Fibroblast of the aortic adventitia (primary cell): ENCODE measurements around the gene SLC1A3. TPM values are rescaled to one million over a fixed set of nuclear protein-coding genes. Genes with fewer than 3 reads are reported as not detected.

Experiments
- DNase-seq: peaks from one replicate; pipeline ENCODE4 v3.0.0-alpha.2; 2010; ENCODE audit warnings: low read depth
- H3K4me3 ChIP-seq: 2 replicates; pipeline ENCODE4 v1.5.1; 2011; ENCODE audit warnings: low read depth, mild to moderate bottlenecking, control low read depth, low read length, moderate library complexity
- total RNA-seq: library from RNA; depleted of rRNA; stranded (reverse); fragments of >200 nt; gene quantifications from 2 replicates; pipeline ENCODE4 v1.2.3, GENCODE V29; 2012; ENCODE audit warnings: low replicate concordance
- TF ChIP-seq, protein P1 (sequence below): IDR thresholded peaks from 2 replicates; pipeline ENCODE4 v1.5.1; 2011; ENCODE audit warnings: mild to moderate bottlenecking, low read length, control low read depth, inconsistent platforms; ENCODE audit not compliant: insufficient read depth

Gene SLC1A3
- 3.7 and 4.1 TPM in 2 replicates for total RNA-seq

DNA sequence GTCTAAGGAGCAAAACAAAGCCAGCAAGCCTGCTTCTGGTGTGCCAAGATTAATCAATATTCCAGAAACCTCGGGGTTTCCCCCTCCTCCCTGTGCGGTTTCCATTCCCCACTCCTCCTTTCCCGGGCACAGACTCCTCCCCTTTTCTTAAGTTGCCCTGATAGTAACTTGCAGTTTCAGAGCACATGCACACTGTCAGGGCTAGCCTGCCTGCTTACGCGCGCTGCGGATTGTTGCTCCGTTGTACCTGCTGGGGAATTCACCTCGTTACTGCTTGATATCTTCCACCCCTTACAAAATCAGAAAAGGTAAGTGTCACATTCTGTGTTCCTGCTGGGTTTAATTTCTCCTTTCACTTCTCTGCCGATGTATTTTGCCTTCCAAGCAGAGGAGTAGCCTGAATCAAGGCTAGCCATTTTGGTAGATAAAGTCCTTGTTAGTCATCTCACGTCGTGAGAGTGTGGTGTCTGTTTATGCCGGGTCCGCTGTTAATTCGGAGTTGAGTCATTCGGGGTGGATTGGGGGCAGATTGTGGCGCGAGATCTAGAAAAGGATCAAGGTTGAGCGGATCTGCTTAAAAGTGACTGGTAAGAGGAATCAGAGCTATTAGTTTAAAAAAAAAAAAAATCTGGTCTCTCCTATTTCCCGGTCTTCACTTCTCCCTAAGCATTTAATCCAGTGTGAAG lies at the start of gene SLC1A3:
Gene SLC1A3 (plus strand): TSS at position 179 of the 686 bp plus-strand sequence. CDS start 1,818 bp downstream, outside the sequence.
- peak; percentile 58 for DNase-seq
- peak within 1 kb of the TSS; percentile 75 for H3K4me3 ChIP-seq
- TF ChIP-seq, protein P1, sequence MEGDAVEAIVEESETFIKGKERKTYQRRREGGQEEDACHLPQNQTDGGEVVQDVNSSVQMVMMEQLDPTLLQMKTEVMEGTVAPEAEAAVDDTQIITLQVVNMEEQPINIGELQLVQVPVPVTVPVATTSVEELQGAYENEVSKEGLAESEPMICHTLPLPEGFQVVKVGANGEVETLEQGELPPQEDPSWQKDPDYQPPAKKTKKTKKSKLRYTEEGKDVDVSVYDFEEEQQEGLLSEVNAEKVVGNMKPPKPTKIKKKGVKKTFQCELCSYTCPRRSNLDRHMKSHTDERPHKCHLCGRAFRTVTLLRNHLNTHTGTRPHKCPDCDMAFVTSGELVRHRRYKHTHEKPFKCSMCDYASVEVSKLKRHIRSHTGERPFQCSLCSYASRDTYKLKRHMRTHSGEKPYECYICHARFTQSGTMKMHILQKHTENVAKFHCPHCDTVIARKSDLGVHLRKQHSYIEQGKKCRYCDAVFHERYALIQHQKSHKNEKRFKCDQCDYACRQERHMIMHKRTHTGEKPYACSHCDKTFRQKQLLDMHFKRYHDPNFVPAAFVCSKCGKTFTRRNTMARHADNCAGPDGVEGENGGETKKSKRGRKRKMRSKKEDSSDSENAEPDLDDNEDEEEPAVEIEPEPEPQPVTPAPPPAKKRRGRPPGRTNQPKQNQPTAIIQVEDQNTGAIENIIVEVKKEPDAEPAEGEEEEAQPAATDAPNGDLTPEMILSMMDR: no peak

DNA sequence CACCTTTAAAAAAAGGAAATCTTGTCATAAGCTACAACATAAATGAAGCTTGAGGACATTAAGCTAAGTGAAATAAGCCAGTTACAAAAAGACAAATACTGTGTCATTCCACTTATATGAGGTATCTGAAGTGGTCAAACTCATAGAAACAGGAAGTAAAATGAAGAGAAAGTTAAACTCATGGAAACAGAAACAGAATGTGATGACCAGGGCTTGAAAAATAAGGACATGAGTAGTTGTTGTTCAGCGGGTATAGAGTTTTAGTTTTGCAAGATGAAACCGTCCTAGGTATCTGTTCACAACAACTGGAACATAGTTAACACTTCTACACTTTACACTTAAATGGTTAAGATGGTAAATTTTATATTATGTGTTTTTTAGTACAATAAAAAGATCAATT lies 47.8 kb upstream of the SLC1A3 start:
- no peak for DNase-seq
- TF ChIP-seq, protein P1: no peak
- H3K4me3 ChIP-seq: no peak overlapping the region

DNA sequence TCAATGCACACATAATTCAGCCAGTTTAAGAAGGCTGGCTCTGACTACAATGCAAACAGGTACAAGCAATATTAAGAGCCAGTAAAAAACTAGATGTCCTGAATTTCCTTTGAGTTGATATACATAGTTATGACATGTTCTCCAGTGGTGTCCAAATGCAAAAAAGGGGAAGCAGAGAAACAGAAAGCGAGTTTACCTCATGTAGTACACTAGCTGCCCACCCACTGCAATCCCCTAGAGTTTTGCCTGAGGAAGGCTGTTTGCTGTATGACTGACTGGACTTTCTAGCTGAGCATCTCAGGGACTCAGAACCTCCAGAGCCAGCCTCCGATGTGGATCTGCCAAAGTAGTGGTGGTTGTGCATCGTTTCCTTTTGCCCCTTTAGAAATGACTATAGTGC lies 44.8 kb upstream of the SLC1A3 start:
- H3K4me3 ChIP-seq: no peak overlapping the region
- DNase-seq: no peak
- TF ChIP-seq, protein P1: no peak

DNA sequence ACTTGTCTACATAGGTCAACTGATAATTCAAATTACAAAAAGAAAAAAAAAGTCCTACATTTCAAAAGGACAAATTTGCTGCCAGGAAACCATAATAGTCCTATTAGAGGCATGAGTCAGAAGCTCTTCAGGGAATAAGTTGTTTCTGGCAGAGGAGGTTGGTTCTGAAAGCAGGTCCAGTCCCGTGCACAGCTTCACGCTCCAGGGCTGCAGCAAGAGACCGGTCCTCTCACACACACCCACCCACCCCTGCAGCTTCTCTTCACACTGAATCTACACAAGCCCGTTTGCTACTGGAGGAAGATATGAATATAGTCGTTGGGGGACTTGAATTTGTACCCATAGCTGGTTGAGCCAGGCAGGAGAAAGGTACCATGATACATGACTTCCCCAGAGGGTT lies 36.9 kb upstream of the SLC1A3 start:
- TF ChIP-seq, protein P1: no peak
- H3K4me3 ChIP-seq: no peak overlapping the region
- DNase-seq: peak; percentile 70

DNA sequence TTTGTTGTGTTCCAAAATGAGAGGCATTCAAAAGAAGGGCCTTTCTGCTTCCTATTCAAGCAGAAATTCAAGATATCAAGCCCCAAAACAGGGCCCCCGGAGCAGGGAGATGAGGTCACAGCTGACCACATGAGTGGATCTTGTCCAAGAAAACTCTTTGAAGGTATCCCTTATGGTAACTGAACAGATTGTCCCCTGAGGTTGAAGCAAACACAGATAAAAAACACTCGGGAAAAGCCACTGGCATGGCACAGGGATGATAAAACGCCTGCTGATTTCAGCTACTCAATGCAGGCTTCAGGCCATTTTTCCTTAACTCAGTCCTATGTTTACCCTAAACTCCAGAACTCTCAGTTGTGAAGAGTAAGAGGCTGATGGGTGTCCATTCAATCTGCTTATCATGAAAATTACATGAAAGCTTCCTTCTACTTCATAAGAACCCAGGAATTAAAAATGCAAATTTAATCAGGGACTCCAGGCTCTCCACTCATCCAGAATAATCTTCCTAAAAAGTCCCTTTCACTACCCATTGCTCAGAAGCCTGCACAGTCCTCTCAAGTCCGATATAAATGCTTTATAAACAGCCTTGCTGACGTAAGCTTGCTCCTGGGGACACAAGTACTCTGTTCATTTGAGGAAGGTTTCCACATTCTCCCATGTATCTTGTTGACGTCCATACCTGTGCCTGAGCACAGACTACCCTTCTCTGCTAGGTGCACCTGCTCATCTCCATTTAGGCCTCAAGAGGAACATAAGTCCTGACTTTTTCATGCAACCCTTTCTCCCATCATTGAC lies 35.9 kb upstream of the SLC1A3 start:
- TF ChIP-seq, protein P1: no peak
- DNase-seq: peak; percentile 74
- H3K4me3 ChIP-seq: no peak overlapping the region

DNA sequence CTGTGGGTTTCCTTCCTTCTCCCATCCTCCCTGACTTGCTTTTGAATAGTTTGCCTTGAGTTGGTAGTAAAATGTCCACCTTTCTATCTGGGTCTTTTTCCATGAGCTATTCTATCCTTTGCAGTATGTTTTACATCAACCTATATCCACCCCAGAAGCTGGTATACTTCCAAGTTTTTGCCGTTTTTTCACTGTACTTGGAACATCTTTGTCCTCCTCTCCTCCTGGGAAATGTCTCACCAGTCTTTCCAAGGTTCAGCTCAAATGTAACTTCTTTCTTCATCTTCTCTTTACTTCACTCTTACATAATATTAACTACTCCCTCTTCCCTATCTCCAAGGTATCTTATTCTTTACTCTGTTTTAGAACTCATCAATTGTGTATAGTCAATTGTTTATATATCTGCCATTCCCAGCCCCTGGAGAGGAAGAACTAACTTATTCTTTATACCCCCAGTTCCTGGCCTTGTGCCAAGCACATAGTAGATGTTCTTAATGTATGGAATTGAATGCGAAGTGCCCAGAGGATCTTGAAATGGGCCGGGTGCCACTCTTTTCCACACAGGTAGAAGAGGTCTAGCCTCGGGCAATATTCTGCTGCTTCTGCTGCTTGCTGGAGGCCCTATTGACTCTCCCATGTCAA lies 34.9 kb upstream of the SLC1A3 start:
- DNase-seq: no peak
- TF ChIP-seq, protein P1: no peak
- no peak overlapping the region for H3K4me3 ChIP-seq
